ENCODE measurements around the gene KCNA10.

GRCh38 chr1:110477041-110477440, 41.9 kb downstream of the KCNA10 start:
- TF ChIP-seq POLR2A (IDR thresholded peaks at IDR 0.05): no peak
- TF ChIP-seq, protein P1, sequence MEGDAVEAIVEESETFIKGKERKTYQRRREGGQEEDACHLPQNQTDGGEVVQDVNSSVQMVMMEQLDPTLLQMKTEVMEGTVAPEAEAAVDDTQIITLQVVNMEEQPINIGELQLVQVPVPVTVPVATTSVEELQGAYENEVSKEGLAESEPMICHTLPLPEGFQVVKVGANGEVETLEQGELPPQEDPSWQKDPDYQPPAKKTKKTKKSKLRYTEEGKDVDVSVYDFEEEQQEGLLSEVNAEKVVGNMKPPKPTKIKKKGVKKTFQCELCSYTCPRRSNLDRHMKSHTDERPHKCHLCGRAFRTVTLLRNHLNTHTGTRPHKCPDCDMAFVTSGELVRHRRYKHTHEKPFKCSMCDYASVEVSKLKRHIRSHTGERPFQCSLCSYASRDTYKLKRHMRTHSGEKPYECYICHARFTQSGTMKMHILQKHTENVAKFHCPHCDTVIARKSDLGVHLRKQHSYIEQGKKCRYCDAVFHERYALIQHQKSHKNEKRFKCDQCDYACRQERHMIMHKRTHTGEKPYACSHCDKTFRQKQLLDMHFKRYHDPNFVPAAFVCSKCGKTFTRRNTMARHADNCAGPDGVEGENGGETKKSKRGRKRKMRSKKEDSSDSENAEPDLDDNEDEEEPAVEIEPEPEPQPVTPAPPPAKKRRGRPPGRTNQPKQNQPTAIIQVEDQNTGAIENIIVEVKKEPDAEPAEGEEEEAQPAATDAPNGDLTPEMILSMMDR (IDR thresholded peaks at IDR 0.05): no peak

Measured in prostate gland (tissue), 2 donors.